HG03039 (cell line): ENCODE results near the gene DOCK10.
"Not testable (repeated sequence)": the region's sequence is repeated elsewhere in the genome, so short reads cannot be mapped to it uniquely, and the experiment has no call there.

Experiments used
- ATAC-seq: cut with Tn5 transposase; IDR thresholded peaks from one replicate; pipeline ENCODE4 v1.9.1; 2021; ENCODE audit warnings: mild to moderate bottlenecking, moderate library complexity; ENCODE audit not compliant: unreplicated experiment

DOCK10 gene

GRCh38 chr2:225041851-225042799, at the start of gene DOCK10:
Gene DOCK10, minus strand, starts transcription at chr2:225042468. Its CDS starts 94 bp downstream, at chr2:225042374.
- peak; percentile 24 for ATAC-seq

- no peak for ATAC-seq
Measured at GRCh38 chr2:225091336-225091735, 49.1 kb upstream of the DOCK10 start.

- no peak for ATAC-seq
Measured at GRCh38 chr2:225090746-225091145, 48.5 kb upstream of the DOCK10 start.

GRCh38 chr2:225086915-225087314, 44.6 kb upstream of the DOCK10 start:
- no peak for ATAC-seq

GRCh38 chr2:225086439-225086838, 44.2 kb upstream of the DOCK10 start:
- no peak for ATAC-seq

GRCh38 chr2:225083276-225083675, 41.0 kb upstream of the DOCK10 start:
- no peak for ATAC-seq

- ATAC-seq = no peak
Measured at GRCh38 chr2:225076125-225076524, 33.9 kb upstream of the DOCK10 start.

GRCh38 chr2:225074919-225075681, 32.8 kb upstream of the DOCK10 start:
- no peak for ATAC-seq

- no peak for ATAC-seq
Measured at GRCh38 chr2:225074366-225074765, 32.1 kb upstream of the DOCK10 start.

GRCh38 chr2:225073198-225073597, 30.9 kb upstream of the DOCK10 start:
- ATAC-seq = no peak

GRCh38 chr2:225072444-225072843, 30.2 kb upstream of the DOCK10 start:
- ATAC-seq = no peak

GRCh38 chr2:225070811-225071210, 28.5 kb upstream of the DOCK10 start:
- no peak for ATAC-seq

GRCh38 chr2:225069966-225070365, 27.7 kb upstream of the DOCK10 start:
- no peak for ATAC-seq

- no peak for ATAC-seq
Measured at GRCh38 chr2:225069477-225069876, 27.2 kb upstream of the DOCK10 start.

- no peak for ATAC-seq
Measured at GRCh38 chr2:225065882-225066281, 23.6 kb upstream of the DOCK10 start.

- no peak for ATAC-seq
Measured at GRCh38 chr2:225064928-225065327, 22.7 kb upstream of the DOCK10 start.

GRCh38 chr2:225064362-225064761, 22.1 kb upstream of the DOCK10 start:
- no peak for ATAC-seq

GRCh38 chr2:225056330-225057073, 14.2 kb upstream of the DOCK10 start:
- ATAC-seq = no peak

- no peak for ATAC-seq
Measured at GRCh38 chr2:225055714-225056113, 13.4 kb upstream of the DOCK10 start.

GRCh38 chr2:225052703-225053102, 10.4 kb upstream of the DOCK10 start:
- ATAC-seq = no peak

- not testable (repeated sequence) for ATAC-seq
Measured at GRCh38 chr2:225047502-225047901, 5.2 kb upstream of the DOCK10 start.
